Hepatocyte (in vitro differentiated cells): ENCODE results near the gene DGKG. TPM values are rescaled to one million over a fixed set of nuclear protein-coding genes. Genes with fewer than 3 reads are reported as not detected.

Experiments used
- DNase-seq: peaks from one replicate; pipeline ENCODE4 v3.0.0-alpha.2; 2016; ENCODE audit warnings: low spot score
- H2AFZ ChIP-seq: fragments of 200-600 bp; sonication (generic); 2 replicates; pipeline ENCODE4 v1.6.0; 2016; ENCODE audit warnings: antibody characterized with exemption, mild to moderate bottlenecking
- H3K27ac ChIP-seq: fragments of 200-600 bp; sonication (generic); 2 replicates; pipeline ENCODE4 v1.5.1; 2016; ENCODE audit warnings: mild to moderate bottlenecking
- H3K27me3 ChIP-seq: fragments of 200-600 bp; sonication (generic); 2 replicates; pipeline ENCODE4 v1.6.1; 2016
- H3K36me3 ChIP-seq: fragments of 200-600 bp; sonication (generic); replicated peaks from 2 replicates; pipeline ENCODE4 v1.5.1; 2016; ENCODE audit warnings: low read depth; ENCODE audit not compliant: insufficient read depth
- H3K4me1 ChIP-seq: fragments of 200-600 bp; sonication (generic); 2 replicates; pipeline ENCODE4 v1.5.1; 2016; ENCODE audit warnings: mild to moderate bottlenecking, moderate library complexity; ENCODE audit not compliant: insufficient read depth
- H3K4me2 ChIP-seq: fragments of 200-600 bp; sonication (generic); 2 replicates; pipeline ENCODE4 v1.6.0; 2016
- H3K4me3 ChIP-seq: fragments of 200-600 bp; sonication (generic); 2 replicates; pipeline ENCODE4 v1.5.1; 2016; ENCODE audit warnings: mild to moderate bottlenecking
- H3K79me2 ChIP-seq: fragments of 200-600 bp; sonication (generic); 2 replicates; pipeline ENCODE4 v1.6.0; 2017; ENCODE audit warnings: mild to moderate bottlenecking
- H3K9me2 ChIP-seq: fragments of 200-600 bp; sonication (generic); replicated peaks from 2 replicates; pipeline ENCODE4 v1.6.0; 2017; ENCODE audit warnings: mild to moderate bottlenecking; ENCODE audit not compliant: insufficient read depth
- H3K9me3 ChIP-seq: fragments of 200-600 bp; sonication (generic); 2 replicates; pipeline ENCODE4 v1.5.1; 2016; ENCODE audit warnings: low read depth, mild to moderate bottlenecking
- H4K20me1 ChIP-seq: fragments of 200-600 bp; sonication (generic); 2 replicates; pipeline ENCODE4 v1.6.0; 2016; ENCODE audit warnings: mild to moderate bottlenecking; ENCODE audit not compliant: insufficient read depth, poor library complexity, severe bottlenecking
- EZH2 ChIP-seq: fragments of 200-600 bp; sonication (generic); IDR thresholded peaks from 2 replicates; pipeline ENCODE4 v1.6.1; 2016; ENCODE audit warnings: antibody characterized with exemption, mild to moderate bottlenecking, borderline replicate concordance
- EZH2phosphoT487 ChIP-seq: fragments of 200-600 bp; sonication (generic); IDR thresholded peaks from one replicate; pipeline ENCODE4 v1.6.1; 2018; ENCODE audit warnings: antibody characterized with exemption, mild to moderate bottlenecking, low read depth, moderate library complexity; ENCODE audit not compliant: unreplicated experiment, severe bottlenecking
- WGBS: methylation state at CpG from one replicate; pipeline ENCODE4 v1.1.6; 2016; ENCODE audit warnings: low lambda C conversion rate; ENCODE audit errors: missing lambda C conversion rate; 5-methylcytosine and 5-hydroxymethylcytosine counted together
- polyA plus RNA-seq: library from polyadenylated mRNA; unstranded; fragments of >200 nt; fragmentation: Nextera tagmentation; extraction: Ambion mirVana; gene quantifications from 2 replicates; pipeline ENCODE4 v1.2.1, GENCODE V29; 2016
- total RNA-seq: library from RNA; depleted of rRNA; stranded (reverse); fragments of >200 nt; gene quantifications from 2 replicates; pipeline ENCODE4 v1.2.3, GENCODE V29; 2014
- TF ChIP-seq, protein P1 (sequence below): fragments of 200-600 bp; sonication (generic); IDR thresholded peaks from 2 replicates; pipeline ENCODE4 v1.5.1; 2016; ENCODE audit warnings: antibody characterized with exemption, mild to moderate bottlenecking; ENCODE audit not compliant: poor library complexity

DGKG gene
- total and polyA plus RNA-seq, 2 experiments from 2014 or later: not detected

GRCh38 chr3:186221760-186222378, 140.2 kb downstream of the DGKG start:
- Histone ChIP-seq H3K9me2 (no peaks in the 10 kb centered on the region), H3K9me3 (no peaks in the 10 kb centered on the region), H3K4me2 (no peak overlapping the region), H3K27ac (no peak overlapping the region), H4K20me1 (no peaks in the 10 kb centered on the region), H3K36me3 (no peaks in the 10 kb centered on the region), H2AFZ (no peak overlapping the region), H3K4me1 (no peaks in the 10 kb centered on the region), H3K79me2 (no peaks in the 10 kb centered on the region), H3K27me3 (peaks cover 16% of the 10 kb centered on the region), H3K4me3 (no peak overlapping the region)
- 66% methylated on average over 15 of the region's 15 CpGs for WGBS
- no peak for TF ChIP-seq EZH2
- TF ChIP-seq EZH2phosphoT487: no peak
- TF ChIP-seq, protein P1, sequence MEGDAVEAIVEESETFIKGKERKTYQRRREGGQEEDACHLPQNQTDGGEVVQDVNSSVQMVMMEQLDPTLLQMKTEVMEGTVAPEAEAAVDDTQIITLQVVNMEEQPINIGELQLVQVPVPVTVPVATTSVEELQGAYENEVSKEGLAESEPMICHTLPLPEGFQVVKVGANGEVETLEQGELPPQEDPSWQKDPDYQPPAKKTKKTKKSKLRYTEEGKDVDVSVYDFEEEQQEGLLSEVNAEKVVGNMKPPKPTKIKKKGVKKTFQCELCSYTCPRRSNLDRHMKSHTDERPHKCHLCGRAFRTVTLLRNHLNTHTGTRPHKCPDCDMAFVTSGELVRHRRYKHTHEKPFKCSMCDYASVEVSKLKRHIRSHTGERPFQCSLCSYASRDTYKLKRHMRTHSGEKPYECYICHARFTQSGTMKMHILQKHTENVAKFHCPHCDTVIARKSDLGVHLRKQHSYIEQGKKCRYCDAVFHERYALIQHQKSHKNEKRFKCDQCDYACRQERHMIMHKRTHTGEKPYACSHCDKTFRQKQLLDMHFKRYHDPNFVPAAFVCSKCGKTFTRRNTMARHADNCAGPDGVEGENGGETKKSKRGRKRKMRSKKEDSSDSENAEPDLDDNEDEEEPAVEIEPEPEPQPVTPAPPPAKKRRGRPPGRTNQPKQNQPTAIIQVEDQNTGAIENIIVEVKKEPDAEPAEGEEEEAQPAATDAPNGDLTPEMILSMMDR: no peak
- no peak for DNase-seq

DNA sequence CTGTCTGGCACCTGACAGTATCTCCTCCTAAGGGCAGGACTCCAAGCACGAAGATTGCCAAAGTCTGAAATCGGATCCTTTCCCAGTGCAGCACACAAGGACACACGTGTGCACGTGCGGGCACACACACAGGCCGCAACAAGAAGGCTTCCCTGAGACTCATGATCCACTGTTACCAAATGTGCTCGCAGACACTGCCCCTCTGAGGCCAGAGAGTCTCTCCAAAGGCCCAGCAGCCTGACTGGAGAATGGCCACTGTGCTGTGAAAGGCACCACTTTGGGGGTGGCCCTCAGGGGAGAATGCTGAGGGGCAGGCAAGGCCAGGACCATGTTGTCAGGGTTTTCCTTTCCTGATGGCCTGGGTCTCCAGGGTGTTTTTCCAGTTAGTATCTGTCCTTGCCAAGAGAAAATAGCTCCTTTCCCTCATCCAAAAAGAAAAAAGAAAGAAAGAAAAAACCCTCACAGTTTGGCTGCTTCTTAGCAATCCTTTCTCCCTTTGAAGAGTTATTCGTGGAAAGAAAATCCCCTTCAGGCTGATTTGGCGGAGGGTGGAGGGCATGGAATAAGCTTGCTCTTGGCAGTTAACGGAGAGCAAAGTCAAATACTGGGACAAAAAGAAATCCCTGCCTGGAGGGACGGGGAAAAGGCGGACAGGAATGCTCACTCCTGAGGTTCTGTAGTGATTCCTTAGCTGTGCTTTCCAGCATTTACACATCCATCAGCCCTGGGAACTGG, 141.0 kb downstream of the DGKG start:
- Histone ChIP-seq H2AFZ (no peak overlapping the region), H3K4me2 (no peak overlapping the region), H3K36me3 (no peaks in the 10 kb centered on the region), H4K20me1 (no peaks in the 10 kb centered on the region), H3K4me1 (no peaks in the 10 kb centered on the region), H3K27me3 (peaks cover 10% of the 10 kb centered on the region), H3K9me3 (no peaks in the 10 kb centered on the region), H3K4me3 (no peak overlapping the region), H3K79me2 (no peaks in the 10 kb centered on the region), H3K9me2 (no peaks in the 10 kb centered on the region), H3K27ac (no peak overlapping the region)
- TF ChIP-seq, protein P1: peak; percentile 11
- no peak for TF ChIP-seq EZH2
- 70% methylated on average over 12 of the region's 12 CpGs for WGBS
- DNase-seq: no peak

DNA sequence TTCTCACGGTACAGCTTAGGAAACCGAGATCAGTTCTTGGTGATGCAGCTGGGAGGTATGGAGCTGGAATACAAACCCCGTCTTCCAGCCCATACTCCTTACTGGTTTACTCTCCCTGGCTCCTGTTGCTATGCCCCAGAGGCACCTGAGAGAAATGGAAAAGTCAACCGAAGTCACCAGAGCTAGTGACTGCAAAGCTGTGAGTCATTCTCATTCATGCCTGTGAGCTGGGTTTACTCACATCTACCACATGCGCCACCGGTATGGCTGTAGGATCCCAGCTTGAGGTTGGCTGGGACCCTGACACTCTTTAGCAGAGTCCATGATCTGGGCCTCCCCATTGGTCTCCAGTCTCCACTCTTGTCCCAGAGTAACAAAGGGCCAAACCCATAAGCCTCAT, 141.7 kb downstream of the DGKG start:
- Histone ChIP-seq H3K4me2 (no peak overlapping the region), H3K36me3 (no peaks in the 10 kb centered on the region), H3K4me3 (no peak overlapping the region), H3K9me2 (no peaks in the 10 kb centered on the region), H2AFZ (no peak overlapping the region), H3K79me2 (no peaks in the 10 kb centered on the region), H3K9me3 (no peaks in the 10 kb centered on the region), H3K4me1 (no peaks in the 10 kb centered on the region), H4K20me1 (no peaks in the 10 kb centered on the region), H3K27ac (no peak overlapping the region), H3K27me3 (peaks cover 9% of the 10 kb centered on the region)
- WGBS: 82% methylated on average over 6 of the region's 6 CpGs
- DNase-seq: no peak
- TF ChIP-seq EZH2 (no peak), EZH2phosphoT487 (no peak)
- TF ChIP-seq, protein P1: no peak
